HL-60 (cell line): Measurements from ENCODE around the gene RGS19.
"Not testable (repeated sequence)": the region's sequence is repeated elsewhere in the genome, so short reads cannot be mapped to it uniquely, and the experiment has no call there.

Experiments
- GABPA ChIP-seq: IDR thresholded peaks from 2 replicates; pipeline ENCODE4 v1.6.1; 2012; ENCODE audit warnings: low read depth
- POLR2AphosphoS5 ChIP-seq: IDR thresholded peaks from 2 replicates; pipeline ENCODE4 v1.6.1; 2012; ENCODE audit warnings: low read depth
- SPI1 ChIP-seq: IDR thresholded peaks from 2 replicates; pipeline ENCODE4 v1.6.1; 2012; ENCODE audit warnings: low read depth, mild to moderate bottlenecking, borderline replicate concordance
- TF ChIP-seq, protein P1 (sequence below): IDR thresholded peaks from 2 replicates; pipeline ENCODE4 v1.6.1; 2012; ENCODE audit warnings: low read depth; ENCODE audit not compliant: insufficient replicate concordance
- TF ChIP-seq, protein P2 (sequence below): IDR thresholded peaks from one replicate; pipeline ENCODE4 v1.5.1; 2011; ENCODE audit warnings: low read length, control low read depth, inconsistent platforms; ENCODE audit not compliant: insufficient read depth

DNA sequence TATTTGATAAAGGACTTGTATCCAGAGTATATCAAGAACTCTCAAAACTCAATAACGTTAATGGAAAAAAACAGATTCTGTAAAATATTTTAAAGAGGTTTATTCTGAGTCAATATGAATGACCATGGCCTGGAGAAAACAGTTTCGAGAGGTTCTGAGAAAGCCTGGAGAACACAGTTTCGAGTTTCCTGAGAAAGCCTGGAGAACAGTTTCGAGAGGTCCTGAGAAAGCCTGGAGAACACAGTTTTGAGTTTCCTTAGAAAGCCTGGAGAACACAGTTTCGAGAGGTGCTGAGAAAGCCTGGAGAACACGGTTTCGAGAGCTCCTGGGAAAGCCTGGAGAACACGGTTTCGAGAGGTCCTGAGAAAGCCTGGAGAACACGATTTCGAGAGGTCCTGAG, 43.6 kb upstream of the RGS19 start:
- TF ChIP-seq, protein P1, sequence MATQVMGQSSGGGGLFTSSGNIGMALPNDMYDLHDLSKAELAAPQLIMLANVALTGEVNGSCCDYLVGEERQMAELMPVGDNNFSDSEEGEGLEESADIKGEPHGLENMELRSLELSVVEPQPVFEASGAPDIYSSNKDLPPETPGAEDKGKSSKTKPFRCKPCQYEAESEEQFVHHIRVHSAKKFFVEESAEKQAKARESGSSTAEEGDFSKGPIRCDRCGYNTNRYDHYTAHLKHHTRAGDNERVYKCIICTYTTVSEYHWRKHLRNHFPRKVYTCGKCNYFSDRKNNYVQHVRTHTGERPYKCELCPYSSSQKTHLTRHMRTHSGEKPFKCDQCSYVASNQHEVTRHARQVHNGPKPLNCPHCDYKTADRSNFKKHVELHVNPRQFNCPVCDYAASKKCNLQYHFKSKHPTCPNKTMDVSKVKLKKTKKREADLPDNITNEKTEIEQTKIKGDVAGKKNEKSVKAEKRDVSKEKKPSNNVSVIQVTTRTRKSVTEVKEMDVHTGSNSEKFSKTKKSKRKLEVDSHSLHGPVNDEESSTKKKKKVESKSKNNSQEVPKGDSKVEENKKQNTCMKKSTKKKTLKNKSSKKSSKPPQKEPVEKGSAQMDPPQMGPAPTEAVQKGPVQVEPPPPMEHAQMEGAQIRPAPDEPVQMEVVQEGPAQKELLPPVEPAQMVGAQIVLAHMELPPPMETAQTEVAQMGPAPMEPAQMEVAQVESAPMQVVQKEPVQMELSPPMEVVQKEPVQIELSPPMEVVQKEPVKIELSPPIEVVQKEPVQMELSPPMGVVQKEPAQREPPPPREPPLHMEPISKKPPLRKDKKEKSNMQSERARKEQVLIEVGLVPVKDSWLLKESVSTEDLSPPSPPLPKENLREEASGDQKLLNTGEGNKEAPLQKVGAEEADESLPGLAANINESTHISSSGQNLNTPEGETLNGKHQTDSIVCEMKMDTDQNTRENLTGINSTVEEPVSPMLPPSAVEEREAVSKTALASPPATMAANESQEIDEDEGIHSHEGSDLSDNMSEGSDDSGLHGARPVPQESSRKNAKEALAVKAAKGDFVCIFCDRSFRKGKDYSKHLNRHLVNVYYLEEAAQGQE = not testable (repeated sequence)
- TF ChIP-seq, protein P2, sequence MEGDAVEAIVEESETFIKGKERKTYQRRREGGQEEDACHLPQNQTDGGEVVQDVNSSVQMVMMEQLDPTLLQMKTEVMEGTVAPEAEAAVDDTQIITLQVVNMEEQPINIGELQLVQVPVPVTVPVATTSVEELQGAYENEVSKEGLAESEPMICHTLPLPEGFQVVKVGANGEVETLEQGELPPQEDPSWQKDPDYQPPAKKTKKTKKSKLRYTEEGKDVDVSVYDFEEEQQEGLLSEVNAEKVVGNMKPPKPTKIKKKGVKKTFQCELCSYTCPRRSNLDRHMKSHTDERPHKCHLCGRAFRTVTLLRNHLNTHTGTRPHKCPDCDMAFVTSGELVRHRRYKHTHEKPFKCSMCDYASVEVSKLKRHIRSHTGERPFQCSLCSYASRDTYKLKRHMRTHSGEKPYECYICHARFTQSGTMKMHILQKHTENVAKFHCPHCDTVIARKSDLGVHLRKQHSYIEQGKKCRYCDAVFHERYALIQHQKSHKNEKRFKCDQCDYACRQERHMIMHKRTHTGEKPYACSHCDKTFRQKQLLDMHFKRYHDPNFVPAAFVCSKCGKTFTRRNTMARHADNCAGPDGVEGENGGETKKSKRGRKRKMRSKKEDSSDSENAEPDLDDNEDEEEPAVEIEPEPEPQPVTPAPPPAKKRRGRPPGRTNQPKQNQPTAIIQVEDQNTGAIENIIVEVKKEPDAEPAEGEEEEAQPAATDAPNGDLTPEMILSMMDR = not testable (repeated sequence)
- not testable (repeated sequence) for TF ChIP-seq SPI1, POLR2AphosphoS5, GABPA
